AG09319 (cell line): Measurements from ENCODE around the gene ELL2.
A peak's percentile ranks its signal among the peaks of the same experiment; 100 is the strongest.
"Not testable (repeated sequence)": the region's sequence is repeated elsewhere in the genome, so short reads cannot be mapped to it uniquely, and the experiment has no call there.

Experiments used
- DNase-seq: peaks from one replicate; pipeline ENCODE4 v3.0.0-alpha.2; 2010; ENCODE audit warnings: low read depth; ENCODE audit errors: extremely low read depth
- CTCF ChIP-seq: IDR thresholded peaks from 2 replicates; pipeline ENCODE4 v1.5.1; 2011; ENCODE audit warnings: low read depth, mild to moderate bottlenecking, inconsistent platforms, low read length, moderate library complexity

Gene ELL2

GRCh38 chr5:95907067-95907705, 54.5 kb downstream of the ELL2 start:
- no peak for TF ChIP-seq CTCF
- no peak for DNase-seq

GRCh38 chr5:95906398-95906797, 55.3 kb downstream of the ELL2 start:
- not testable (repeated sequence) for DNase-seq

GRCh38 chr5:95904827-95905226, 56.8 kb downstream of the ELL2 start:
- DNase-seq = no peak
- no peak for TF ChIP-seq CTCF

GRCh38 chr5:95903838-95904237, 57.8 kb downstream of the ELL2 start:
- no peak for DNase-seq
- no peak for TF ChIP-seq CTCF

GRCh38 chr5:95901676-95902627, 59.7 kb downstream of the ELL2 start:
- DNase-seq = no peak
- no peak for TF ChIP-seq CTCF

- TF ChIP-seq CTCF = no peak
- peak; percentile 61 for DNase-seq
Observed at GRCh38 chr5:95900383-95900958, 61.2 kb downstream of the ELL2 start.

- no peak for DNase-seq
- TF ChIP-seq CTCF = no peak
Observed at GRCh38 chr5:95899829-95900228, 61.8 kb downstream of the ELL2 start.
